GM19023 (cell line): ENCODE data around the gene PEX5L.

Source experiments
- ATAC-seq: cut with Tn5 transposase; IDR thresholded peaks from one replicate; pipeline ENCODE4 v1.9.1; 2021; ENCODE audit warnings: mild to moderate bottlenecking, moderate library complexity; ENCODE audit not compliant: unreplicated experiment

Gene PEX5L

GRCh38 chr3:179957264-179957845 lies 79.4 kb downstream of the PEX5L start:
- ATAC-seq = no peak

DNA sequence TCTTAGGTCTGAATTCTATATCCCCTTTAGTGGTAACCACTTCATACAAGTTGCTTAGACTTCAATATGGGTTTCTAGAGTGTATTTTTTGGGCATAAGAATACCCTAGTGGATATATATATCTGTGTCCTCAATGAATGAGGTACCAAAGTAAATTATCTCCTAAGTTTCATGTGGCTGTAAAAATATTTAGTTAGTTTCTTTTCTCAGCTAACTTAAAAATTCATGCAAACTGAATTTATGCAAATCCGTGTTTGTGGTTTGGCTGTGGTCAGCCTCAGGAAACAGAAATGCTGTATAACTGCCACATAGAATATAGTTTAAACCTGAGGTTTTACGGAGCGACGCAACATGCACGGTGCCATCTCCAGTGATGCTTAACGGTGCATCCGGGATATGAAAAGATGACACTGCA lies 80.3 kb downstream of the PEX5L start:
- peak; percentile 90 for ATAC-seq

DNA sequence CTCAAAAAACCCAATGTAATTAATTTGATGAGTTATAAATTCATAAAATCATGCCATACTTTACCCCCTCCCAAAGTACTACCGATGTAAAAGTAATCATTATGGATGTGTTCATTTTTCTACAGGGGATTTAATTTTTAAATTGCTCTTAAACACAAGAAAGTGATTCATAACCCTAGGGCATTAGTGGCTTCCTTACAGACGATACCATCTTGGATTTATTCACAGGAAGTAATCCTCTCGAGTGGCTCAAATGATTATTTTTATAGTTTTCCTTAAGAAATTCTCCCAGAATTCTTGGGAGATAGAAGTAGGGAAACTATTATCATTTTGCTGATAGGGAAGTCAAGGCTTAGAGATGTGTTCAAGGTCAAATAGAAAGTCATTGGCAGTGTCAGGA lies 80.9 kb downstream of the PEX5L start:
- no peak for ATAC-seq

GRCh38 chr3:179955286-179955685 lies 81.5 kb downstream of the PEX5L start:
- no peak for ATAC-seq

GRCh38 chr3:179953993-179954870 lies 82.5 kb downstream of the PEX5L start:
- ATAC-seq = no peak

DNA sequence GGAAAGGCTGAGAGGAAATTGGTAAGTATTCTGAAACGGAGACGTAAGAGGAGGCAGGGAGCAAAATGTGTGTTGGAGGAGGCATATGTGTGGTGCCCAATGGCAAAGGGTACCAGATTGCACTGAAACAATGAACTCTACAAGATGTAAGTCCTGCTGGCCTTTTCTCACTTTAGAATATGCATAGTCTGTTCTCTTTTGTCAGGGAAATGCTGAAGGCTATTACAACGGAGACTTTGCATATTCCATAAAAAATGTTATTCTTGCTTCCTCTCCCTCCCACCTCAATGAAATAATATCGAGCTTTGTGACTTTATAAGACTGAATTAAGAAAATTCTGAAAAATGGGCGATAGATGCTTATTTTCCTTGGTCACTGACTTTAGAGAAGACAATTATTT lies 85.9 kb downstream of the PEX5L start:
- ATAC-seq = no peak

- ATAC-seq = peak; percentile 29
Observed at GRCh38 chr3:179949869-179950268, 86.9 kb downstream of the PEX5L start.

DNA sequence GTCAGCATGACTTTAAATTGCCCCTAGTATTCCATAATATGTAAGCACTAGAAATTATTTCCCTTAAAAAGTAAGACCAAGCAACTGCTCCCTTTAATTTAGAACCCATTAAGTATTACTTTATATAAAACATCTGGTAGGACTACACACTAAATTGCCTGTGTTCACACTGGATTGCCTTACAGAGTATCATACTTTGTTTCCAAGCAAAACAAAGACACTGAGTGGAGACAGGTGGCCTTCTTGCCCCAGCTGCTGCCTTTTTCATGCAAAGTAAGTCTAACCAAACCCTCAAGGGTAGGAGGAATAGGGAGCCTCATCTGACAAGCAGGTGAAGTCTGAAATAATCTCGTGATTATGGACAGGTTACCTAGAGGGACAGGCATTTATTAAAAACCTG lies 87.3 kb downstream of the PEX5L start:
- peak; percentile 83 for ATAC-seq

- no peak for ATAC-seq
Observed at GRCh38 chr3:179948740-179949139, 88.0 kb downstream of the PEX5L start.

DNA sequence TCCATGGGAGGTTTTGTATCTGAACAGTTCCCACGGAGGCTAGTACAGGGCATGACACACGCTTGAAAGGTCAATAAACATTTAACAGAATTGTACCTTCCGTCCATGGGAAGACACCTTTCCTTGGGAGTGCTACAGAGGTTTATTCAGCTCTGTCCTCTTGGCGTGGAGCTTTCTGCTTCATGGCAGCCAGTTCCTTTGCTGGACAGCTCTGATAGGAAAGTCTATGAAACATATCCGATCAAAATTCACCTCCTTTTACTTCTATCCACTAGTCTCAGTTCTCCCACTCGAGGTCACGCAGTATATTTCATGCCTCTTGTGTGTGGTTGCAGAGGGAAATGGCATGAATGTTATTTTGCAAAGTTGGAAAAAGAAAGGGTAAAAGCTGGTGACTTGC lies 91.2 kb downstream of the PEX5L start:
- no peak for ATAC-seq

- no peak for ATAC-seq
Observed at GRCh38 chr3:179943117-179943880, 93.4 kb downstream of the PEX5L start.

- no peak for ATAC-seq
Observed at GRCh38 chr3:179942553-179943075, 94.1 kb downstream of the PEX5L start.

- ATAC-seq = no peak
Observed at GRCh38 chr3:179935710-179936109, 101.0 kb downstream of the PEX5L start.

DNA sequence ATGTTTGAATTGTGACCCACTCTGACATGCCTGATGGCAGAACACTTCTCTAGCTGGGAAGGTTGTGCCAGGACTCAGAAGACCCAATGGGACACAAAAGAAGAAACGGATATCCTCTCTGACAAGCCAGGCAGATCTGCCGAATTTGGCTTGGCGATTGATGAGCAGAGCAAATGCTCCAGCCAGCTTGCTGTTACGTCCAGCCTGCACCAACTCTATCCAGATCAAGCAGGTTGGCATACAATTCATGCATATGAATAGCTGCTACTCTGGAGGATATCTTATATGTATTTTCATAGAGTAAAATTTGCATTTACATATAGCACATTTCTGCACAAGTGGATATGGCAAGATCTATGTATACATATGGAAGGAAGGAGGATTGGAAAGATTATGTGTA lies 102.8 kb downstream of the PEX5L start:
- ATAC-seq = no peak

- ATAC-seq = no peak
Observed at GRCh38 chr3:179933080-179933479, 103.7 kb downstream of the PEX5L start.

DNA sequence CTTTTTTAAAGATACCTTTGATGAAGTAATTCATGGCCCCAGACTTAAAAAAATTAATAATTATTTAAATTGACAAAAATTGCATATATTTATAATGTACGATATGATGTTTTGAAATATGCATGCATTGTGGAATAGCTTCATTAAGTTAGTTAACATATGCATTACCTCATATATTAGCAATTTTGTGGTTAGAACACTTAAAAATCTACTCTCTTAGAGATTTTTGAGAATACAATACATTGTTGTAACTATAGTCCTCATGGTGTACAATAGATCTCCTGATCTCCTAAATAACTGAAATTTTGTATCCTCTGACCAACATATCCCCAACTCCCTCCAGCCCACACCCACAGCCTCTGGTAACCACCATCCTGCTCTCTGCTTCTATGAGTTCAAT lies 104.1 kb downstream of the PEX5L start:
- ATAC-seq = no peak

DNA sequence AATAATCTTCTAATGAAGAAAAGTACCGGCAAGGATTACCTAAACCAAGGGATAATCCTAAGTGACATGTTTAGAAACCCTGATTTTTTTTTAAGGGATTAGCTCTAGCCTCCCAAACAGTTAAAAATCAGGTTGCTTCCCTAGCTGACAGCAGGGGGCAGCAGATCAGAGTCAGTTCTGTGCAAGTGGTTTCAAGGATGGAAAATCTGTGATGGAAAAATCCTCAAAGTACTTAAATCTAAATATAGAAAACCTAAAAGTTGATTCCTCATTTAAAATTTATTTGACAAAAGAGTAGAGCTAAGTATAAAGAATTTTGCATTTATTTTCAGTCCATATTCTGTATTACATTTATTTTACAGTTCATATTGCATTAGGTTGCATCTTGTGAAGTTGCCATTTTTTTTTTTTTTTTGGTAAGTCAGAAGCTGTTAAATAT lies 107.6 kb downstream of the PEX5L start:
- peak; percentile 52 for ATAC-seq

- ATAC-seq = no peak
Observed at GRCh38 chr3:179927191-179927590, 109.5 kb downstream of the PEX5L start.

- ATAC-seq = no peak
Observed at GRCh38 chr3:179921951-179922350, 114.8 kb downstream of the PEX5L start.

- ATAC-seq = peak; percentile 96
Observed at GRCh38 chr3:179921500-179921899, 115.2 kb downstream of the PEX5L start.

GRCh38 chr3:179907784-179908482 lies 128.8 kb downstream of the PEX5L start:
- ATAC-seq = no peak
